GM18508 (cell line): ENCODE results near the gene GTF2F1.
"Not testable (repeated sequence)": the region's sequence is repeated elsewhere in the genome, so short reads cannot be mapped to it uniquely, and the experiment has no call there.

Experiments
- ATAC-seq: cut with Tn5 transposase; IDR thresholded peaks from one replicate; pipeline ENCODE4 v1.9.1; 2021; ENCODE audit warnings: moderate number of reproducible peaks; ENCODE audit not compliant: insufficient read depth, unreplicated experiment

Gene GTF2F1

GRCh38 chr19:6393074-6393982 lies at the start of gene GTF2F1:
Gene GTF2F1 (minus strand): TSS chr19:6393164. CDS start chr19:6392995, 169 bp downstream.
- ATAC-seq: no peak

- ATAC-seq: no peak
Measured at GRCh38 chr19:6442087-6442688, 49.2 kb upstream of the GTF2F1 start.

GRCh38 chr19:6440905-6441304 lies 47.9 kb upstream of the GTF2F1 start:
- ATAC-seq: no peak

- ATAC-seq: no peak
Measured at GRCh38 chr19:6439743-6440142, 46.8 kb upstream of the GTF2F1 start.

GRCh38 chr19:6433663-6434062 lies 40.7 kb upstream of the GTF2F1 start, which contains the start of gene SLC25A41:
Gene SLC25A41 (minus strand): TSS chr19:6433763. CDS start chr19:6433693, 70 bp downstream.
- ATAC-seq: no peak

- ATAC-seq: no peak
Measured at GRCh38 chr19:6433165-6433564, 40.2 kb upstream of the GTF2F1 start.

GRCh38 chr19:6431891-6432290 lies 38.9 kb upstream of the GTF2F1 start:
- no peak for ATAC-seq

- no peak for ATAC-seq
Measured at GRCh38 chr19:6429419-6430221, 36.7 kb upstream of the GTF2F1 start.

GRCh38 chr19:6428692-6429418 lies 35.9 kb upstream of the GTF2F1 start:
- not testable (repeated sequence) for ATAC-seq

- no peak for ATAC-seq
Measured at GRCh38 chr19:6427131-6427530, 34.2 kb upstream of the GTF2F1 start.

GRCh38 chr19:6425732-6426620 lies 33.0 kb upstream of the GTF2F1 start:
- no peak for ATAC-seq

GRCh38 chr19:6424939-6425731 lies 32.2 kb upstream of the GTF2F1 start:
- ATAC-seq: peak; percentile 72

- ATAC-seq: no peak
Measured at GRCh38 chr19:6424195-6424938, 31.4 kb upstream of the GTF2F1 start, which contains the start of gene KHSRP. Gene KHSRP (minus strand): TSS chr19:6424811. CDS start chr19:6424701, 110 bp downstream.

GRCh38 chr19:6423499-6424194 lies 30.7 kb upstream of the GTF2F1 start:
- no peak for ATAC-seq

GRCh38 chr19:6421075-6422014 lies 28.4 kb upstream of the GTF2F1 start:
- no peak for ATAC-seq

GRCh38 chr19:6418562-6418932 lies 25.6 kb upstream of the GTF2F1 start:
- ATAC-seq: no peak
